C4-2B (cell line): ENCODE measurements around the gene IGSF22.

Experiments used
- CTCF ChIP-seq: fragments of 450-650 bp; conservative IDR thresholded peaks from 2 replicates; pipeline ENCODE4 v1.5.1; 2017; ENCODE audit warnings: mild to moderate bottlenecking
- ZFX ChIP-seq: fragments of 450-650 bp; IDR thresholded peaks from 2 replicates; pipeline ENCODE4 v1.6.1; 2017

- TF ChIP-seq CTCF (no peak), ZFX (no peak)
Measured at GRCh38 chr11:18720808-18721560, 5.0 kb downstream of the IGSF22 start.
